HG02678 (cell line): ENCODE results near the gene NARF.
"Not testable (repeated sequence)": the region's sequence is repeated elsewhere in the genome, so short reads cannot be mapped to it uniquely, and the experiment has no call there.

Source experiments
- ATAC-seq: cut with Tn5 transposase; IDR thresholded peaks from one replicate; pipeline ENCODE4 v1.9.1; 2021; ENCODE audit warnings: mild to moderate bottlenecking, moderate library complexity; ENCODE audit not compliant: unreplicated experiment

Gene NARF

DNA sequence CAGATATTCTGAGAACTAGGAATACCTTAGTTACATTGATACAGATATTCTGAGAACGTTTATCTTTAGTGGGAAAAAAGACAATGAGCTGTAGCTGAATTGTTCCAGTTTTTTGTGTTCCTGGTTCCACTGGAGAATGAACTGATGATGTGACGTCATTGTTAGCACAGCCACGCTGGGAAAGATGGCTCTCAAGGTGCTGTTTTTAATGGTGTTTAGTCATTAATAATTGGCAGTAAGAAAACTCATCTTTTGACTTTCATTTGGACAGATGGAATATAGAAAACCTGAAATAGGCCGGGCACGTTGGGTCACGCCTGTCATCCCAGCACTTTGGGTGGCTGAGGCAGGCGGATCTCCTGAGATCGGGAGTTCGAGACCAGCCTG is 71.4 kb downstream of the NARF start:
- ATAC-seq, result no peak

DNA sequence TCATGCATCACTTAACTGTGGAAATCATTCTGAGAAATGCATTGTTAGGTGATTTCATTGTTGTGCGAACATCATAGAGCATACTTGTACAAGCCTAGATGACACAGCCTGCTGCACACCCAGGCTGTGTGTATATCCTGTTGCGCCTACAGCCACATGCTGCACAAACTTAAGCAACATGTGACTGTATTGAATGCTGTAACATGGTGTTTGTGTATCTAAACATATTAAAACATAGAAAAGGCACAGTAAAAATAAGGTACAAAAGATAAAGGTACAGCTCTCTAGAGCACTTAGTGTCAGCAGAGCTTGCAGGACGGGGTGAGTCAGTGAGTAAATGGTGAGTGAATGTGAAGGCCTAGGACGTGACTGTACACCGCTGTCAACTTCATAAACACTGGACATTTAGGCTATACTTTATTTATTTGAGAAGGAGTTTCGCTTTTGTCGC is 72.9 kb downstream of the NARF start:
- no peak for ATAC-seq

DNA sequence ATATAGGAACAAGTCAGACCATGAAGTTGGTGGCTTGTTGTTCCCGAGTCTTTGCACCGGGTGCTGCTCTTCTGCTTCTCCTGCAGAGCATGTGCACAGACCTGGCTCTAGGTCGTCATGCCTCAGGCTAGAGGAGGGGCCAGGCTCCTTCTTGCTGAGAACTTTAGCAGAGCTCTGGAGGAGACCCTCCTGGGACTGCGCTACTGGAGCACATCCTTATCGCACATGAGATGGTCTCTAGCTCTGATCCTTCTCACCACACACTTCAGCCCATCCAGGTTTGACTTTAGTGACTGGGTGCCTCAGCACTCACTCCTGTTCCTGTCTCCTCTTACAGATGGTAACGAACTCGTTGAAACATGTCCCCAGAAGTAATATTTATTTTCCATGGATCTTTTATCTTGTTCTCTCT is 75.9 kb downstream of the NARF start:
- no peak for ATAC-seq

DNA sequence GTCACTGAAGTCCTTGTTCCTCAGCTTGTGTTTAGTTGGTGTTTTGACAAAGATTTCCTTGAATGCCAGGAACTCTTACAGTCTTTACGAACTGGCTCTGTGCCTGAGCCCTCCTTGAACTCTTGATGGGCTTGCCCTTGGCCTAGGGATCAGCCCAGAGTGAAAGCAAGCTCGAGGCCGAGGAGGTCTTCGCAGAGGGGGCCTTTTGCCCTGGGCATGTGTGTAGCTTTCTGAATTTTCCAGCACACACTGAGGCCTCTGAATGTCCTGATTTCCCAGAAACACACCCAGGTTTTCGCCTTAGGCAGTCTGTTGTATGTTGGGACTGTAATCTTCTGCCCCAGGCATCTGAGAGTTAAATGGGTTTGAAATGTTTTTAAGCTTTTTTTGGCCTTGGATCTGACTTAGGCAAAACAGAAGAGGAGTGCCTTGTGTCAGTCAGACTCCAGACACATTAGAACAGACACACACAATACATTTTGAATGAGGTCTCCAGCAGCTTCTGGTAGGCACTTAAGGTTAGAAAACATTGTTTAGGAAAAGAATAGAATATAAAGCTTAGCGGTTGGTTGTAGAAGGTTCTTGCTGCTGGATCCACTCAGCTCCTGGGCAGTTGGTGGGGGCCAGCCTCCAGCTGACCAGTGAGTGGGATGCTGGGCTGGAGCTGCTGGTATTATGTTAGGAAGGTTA is 78.1 kb downstream of the NARF start:
- ATAC-seq, result no peak

DNA sequence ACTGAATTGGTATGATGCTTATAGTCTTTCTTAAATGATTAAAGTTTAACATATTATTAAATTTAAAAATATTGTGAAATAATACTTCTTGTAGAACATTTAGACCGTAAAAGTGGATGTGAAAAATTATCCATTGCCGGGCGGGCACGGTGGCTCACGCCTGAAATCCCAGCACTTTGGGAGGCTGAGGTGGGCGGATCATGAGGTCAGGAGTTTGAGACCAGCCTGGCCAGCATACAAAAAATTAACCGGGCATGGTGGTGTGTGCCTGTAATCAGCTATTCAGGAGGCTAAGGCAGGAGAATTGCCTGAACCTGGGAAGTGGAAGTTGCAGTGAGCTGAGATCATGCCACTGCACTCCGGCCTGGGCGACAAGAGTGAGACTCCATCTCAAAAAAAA is 78.7 kb downstream of the NARF start:
- not testable (repeated sequence) for ATAC-seq

DNA sequence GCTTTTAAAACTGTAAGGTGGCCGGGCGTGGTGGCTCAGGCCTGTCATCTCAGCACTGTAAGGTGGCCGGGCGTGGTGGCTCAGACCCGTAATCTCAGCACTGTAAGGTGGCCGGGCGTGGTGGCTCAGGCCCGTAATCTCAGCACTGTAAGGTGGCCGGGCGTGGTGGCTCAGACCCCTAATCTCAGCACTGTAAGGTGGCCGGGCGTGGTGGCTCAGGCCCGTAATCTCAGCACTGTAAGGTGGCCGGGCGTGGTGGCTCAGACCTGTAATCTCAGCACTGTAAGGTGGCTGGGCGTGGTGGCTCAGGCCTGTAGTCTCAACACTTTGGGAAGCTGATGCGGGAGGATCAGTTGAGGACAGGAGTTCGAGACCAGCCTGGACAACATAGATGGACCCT is 80.5 kb downstream of the NARF start:
- not testable (repeated sequence) for ATAC-seq
